Colonic mucosa (tissue), 4 donors: ENCODE measurements around the gene HEPHL1. TPM values are rescaled to one million over a fixed set of nuclear protein-coding genes. Genes with fewer than 3 reads are reported as not detected.

ENCODE experiments used
- DNase-seq: peaks from one replicate; pipeline ENCODE4 v3.0.0-alpha.2; 2020
- H3K27ac ChIP-seq: fragments of 200-600 bp; one replicate; pipeline ENCODE4 v1.8.0; 2021
- H3K27me3 ChIP-seq: fragments of 200-600 bp; one replicate; pipeline ENCODE4 v1.8.0; 2021
- H3K36me3 ChIP-seq: fragments of 200-600 bp; one replicate; pipeline ENCODE4 v1.8.0; 2021
- H3K4me1 ChIP-seq: fragments of 200-600 bp; one replicate; pipeline ENCODE4 v1.8.0; 2021; ENCODE audit warnings: mild to moderate bottlenecking
- H3K4me3 ChIP-seq: fragments of 200-600 bp; one replicate; pipeline ENCODE4 v1.8.0; 2021
- H3K9ac ChIP-seq, 2 donors: one replicate each; pipeline ENCODE4 v1.7.0; 2013; ENCODE audit warnings: control low read depth in 2 of 2, low read depth in 2 of 2, low read length in 2 of 2
- H3K9me3 ChIP-seq: fragments of 200-600 bp; one replicate; pipeline ENCODE4 v1.8.0; 2021
- intact Hi-C: fragments of 100-400 bp; cut with DNase I; formaldehyde crosslinking; loops from one replicate; pipeline ENCODE4 v1.14.1; 2022
- total RNA-seq, 2 donors: library from RNA; stranded (reverse); fragmentation: NEBNext Ultra II Directional in 1 of 2; extraction: Animal tissue kit (Norgen Biotek cat#: 25700) in 1 of 2; gene quantifications; one replicate each; pipeline ENCODE4 v1.2.1, GENCODE V29; 2021
- TF ChIP-seq, protein P1 (sequence below): fragments of 200-600 bp; IDR thresholded peaks from one replicate; pipeline ENCODE4 v1.8.0; 2022; ENCODE audit warnings: antibody characterized with exemption, mild to moderate bottlenecking
- donor health status: healthy.
- donor health status: DM: no; HTN: no; CAD: no.
- donor health status: DM: no; HTN: no; CAD: no.

HEPHL1 gene
- total RNA-seq, 2 donors from 2014 or later = not detected

DNA sequence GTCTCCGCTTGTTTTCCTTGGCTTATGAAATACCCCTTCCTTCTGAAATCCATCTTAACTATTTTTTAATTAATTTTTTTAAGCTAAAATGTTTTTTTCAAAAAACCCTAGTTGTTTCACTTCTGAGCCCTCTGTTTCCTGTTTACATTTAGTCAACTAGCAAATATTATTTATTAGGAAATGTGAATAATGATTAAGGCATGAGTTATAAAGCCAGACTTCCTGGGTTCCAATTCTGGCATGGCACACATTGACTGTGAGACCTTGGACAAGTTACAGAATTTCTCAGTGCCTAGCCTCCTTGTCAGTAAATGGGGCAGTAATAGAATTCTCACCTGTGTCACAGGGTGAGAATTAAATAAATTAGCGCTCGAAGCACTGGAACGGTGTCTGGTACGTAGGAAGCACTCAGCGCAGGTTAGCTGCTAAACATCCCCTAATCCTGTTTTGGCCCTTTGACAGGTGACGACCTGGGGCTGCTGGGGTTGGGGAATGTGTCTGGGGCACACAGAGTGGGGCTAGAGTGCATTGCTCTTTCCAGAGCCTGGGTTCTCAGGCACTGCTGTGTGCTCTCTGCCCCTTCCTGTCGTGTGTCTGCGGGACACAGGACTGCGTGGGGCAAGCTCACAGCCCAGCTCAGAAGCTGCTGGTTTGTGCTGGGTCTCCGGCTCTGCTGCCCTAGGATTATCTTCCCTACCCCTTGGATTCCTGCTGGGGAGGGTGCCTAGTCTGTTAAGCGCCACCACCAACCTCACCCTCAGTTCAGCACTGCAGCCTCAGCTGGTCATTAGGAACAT is 120.6 kb downstream of the HEPHL1 start:
- no peak for DNase-seq
- no peaks in the 10 kb centered on the region for H3K9me3 ChIP-seq
- no peak overlapping the region for H3K4me3 ChIP-seq
- intact Hi-C loops = no loop called here
- peaks cover 9% of the 10 kb centered on the region for H3K4me1 ChIP-seq
- H3K27me3 ChIP-seq = no peaks in the 10 kb centered on the region
- no peaks in the 10 kb centered on the region for H3K36me3 ChIP-seq
- H3K27ac ChIP-seq = no peak overlapping the region
- no peak overlapping the region for H3K9ac ChIP-seq
- TF ChIP-seq, protein P1, sequence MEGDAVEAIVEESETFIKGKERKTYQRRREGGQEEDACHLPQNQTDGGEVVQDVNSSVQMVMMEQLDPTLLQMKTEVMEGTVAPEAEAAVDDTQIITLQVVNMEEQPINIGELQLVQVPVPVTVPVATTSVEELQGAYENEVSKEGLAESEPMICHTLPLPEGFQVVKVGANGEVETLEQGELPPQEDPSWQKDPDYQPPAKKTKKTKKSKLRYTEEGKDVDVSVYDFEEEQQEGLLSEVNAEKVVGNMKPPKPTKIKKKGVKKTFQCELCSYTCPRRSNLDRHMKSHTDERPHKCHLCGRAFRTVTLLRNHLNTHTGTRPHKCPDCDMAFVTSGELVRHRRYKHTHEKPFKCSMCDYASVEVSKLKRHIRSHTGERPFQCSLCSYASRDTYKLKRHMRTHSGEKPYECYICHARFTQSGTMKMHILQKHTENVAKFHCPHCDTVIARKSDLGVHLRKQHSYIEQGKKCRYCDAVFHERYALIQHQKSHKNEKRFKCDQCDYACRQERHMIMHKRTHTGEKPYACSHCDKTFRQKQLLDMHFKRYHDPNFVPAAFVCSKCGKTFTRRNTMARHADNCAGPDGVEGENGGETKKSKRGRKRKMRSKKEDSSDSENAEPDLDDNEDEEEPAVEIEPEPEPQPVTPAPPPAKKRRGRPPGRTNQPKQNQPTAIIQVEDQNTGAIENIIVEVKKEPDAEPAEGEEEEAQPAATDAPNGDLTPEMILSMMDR = no peak

DNA sequence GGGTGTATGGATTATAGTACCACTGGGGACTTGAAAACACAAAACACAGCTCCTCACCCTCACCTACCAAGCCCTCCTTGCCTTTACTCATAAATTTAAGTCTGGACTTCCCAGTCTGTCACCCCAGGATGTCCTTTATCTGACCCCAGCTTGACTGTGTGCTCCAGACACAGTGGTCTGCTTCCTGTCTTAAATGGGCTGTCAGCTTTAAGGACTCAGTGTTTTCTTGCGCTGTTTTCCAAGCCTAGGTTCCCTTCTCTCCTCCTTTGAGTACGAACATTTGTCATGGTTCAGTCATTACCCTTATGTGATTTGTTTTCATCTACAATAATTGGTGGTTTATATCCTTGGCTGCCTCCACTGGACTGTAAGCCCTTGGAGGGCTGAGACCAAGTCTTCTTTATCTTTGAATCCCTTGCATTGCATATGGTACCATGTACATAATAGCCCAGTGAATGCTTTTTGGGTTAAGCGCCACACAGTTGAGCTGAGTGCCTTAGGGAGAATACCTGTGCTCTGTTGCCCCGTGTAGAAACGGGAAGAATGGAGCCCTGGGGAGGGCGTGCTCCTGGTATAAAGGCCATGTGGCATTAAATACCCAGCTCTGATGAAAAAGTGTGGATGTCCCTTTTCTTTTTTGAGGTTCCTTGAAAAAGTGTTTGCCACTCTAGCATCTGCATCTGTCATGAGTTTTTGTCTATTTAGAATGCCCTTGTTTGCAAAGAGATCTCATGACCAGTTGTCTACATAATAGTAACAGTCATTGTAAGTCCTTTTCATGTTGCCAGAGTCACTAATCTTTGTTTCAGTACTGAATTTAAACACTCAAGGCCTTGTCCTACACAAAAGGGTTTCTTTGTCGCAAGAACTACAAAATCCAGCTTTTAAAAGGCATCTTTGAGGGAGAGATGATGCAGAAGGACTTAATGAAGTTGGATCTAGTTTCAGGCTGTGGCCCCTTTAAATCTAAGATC is 121.4 kb downstream of the HEPHL1 start:
- no peak for DNase-seq
- Histone ChIP-seq H3K27ac (no peak overlapping the region), H3K4me1 (peaks cover 9% of the 10 kb centered on the region), H3K36me3 (no peaks in the 10 kb centered on the region), H3K9ac (no peak overlapping the region), H3K27me3 (no peaks in the 10 kb centered on the region), H3K4me3 (no peak overlapping the region), H3K9me3 (no peaks in the 10 kb centered on the region)
- TF ChIP-seq, protein P1 = no peak
- intact Hi-C loops = no loop called here

DNA sequence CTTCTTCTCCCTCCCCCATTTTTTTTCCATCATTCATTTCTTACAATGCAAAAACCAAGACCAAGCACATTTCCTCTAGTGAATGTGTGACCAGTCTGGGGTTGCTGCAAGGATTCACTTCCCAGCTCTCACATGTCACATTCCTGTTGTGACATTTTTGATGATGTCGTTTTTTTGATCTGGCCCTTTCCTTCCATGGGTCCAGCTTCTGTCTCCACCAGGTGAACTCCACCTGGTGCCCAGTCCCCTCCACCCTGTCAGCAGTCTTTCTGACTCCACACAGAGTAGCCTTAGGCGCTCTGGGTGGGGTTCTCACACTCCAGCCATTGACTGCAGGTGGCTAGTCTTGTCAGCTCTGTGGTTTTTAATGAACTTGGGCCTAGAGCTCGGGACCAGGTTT is 123.1 kb downstream of the HEPHL1 start:
- no peak overlapping the region for H3K27ac ChIP-seq
- no peaks in the 10 kb centered on the region for H3K36me3 ChIP-seq
- no peaks in the 10 kb centered on the region for H3K9me3 ChIP-seq
- peaks cover 9% of the 10 kb centered on the region for H3K4me1 ChIP-seq
- no peaks in the 10 kb centered on the region for H3K27me3 ChIP-seq
- TF ChIP-seq, protein P1 = no peak
- no peak for DNase-seq
- H3K4me3 ChIP-seq = no peak overlapping the region
- intact Hi-C loops = no loop called here
- H3K9ac ChIP-seq = no peak overlapping the region

DNA sequence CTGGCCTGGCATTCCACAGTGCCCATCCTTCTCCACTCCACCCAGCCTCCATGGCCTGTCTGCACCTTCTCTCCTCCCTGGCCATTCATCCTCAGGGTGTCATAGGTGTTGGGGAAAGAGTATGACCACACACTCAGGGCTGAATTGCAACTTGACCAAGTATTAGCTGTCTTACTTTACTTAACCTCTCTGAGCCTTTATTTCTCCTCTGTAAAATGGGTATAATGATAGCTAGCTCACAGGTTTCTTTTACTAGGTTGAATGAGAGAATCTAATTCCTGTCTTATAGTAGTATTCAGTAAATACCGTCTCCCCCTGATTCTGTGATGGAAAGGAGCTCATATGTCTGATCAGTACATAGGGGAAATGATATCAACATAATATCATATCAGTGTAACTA is 123.5 kb downstream of the HEPHL1 start:
- Histone ChIP-seq H3K4me3 (no peak overlapping the region), H3K27ac (no peak overlapping the region), H3K9me3 (no peaks in the 10 kb centered on the region), H3K27me3 (no peaks in the 10 kb centered on the region), H3K9ac (no peak overlapping the region), H3K36me3 (no peaks in the 10 kb centered on the region), H3K4me1 (peaks cover 9% of the 10 kb centered on the region)
- DNase-seq = no peak
- intact Hi-C loops = no loop called here
- TF ChIP-seq, protein P1 = no peak

DNA sequence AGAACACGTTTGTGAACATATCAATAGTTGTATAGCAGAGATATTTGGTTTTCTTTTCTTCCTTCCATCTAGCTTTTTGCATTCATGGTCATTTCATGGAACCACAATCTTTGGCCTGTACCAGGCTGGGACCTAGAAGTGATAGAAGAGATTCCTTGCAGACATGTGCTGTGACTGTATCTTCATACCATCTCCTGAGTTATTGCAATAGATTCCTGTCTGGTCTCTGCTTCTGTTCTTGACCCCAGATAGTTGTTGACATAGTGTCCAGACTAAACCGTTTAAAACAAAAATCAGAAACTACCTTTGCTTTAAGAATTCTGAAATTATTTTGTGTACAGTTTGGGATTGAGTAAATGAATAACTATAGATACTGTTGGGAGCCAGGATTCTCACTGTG is 124.3 kb downstream of the HEPHL1 start:
- intact Hi-C loops = no loop called here
- Histone ChIP-seq H3K9ac (no peak overlapping the region), H3K4me1 (peaks cover 1% of the 10 kb centered on the region), H3K36me3 (no peaks in the 10 kb centered on the region), H3K27ac (no peak overlapping the region), H3K4me3 (no peak overlapping the region), H3K9me3 (no peaks in the 10 kb centered on the region), H3K27me3 (no peaks in the 10 kb centered on the region)
- DNase-seq = no peak
- TF ChIP-seq, protein P1 = no peak
